Endothelial cell of umbilical vein (primary cell): Measurements from ENCODE around the gene KPNB1. TPM values are rescaled to one million over a fixed set of nuclear protein-coding genes. Genes with fewer than 3 reads are reported as not detected.

Experiments used
- polyA plus RNA-seq, 4 experiments: library from polyadenylated mRNA; depleted of rRNA in 3 of 4; stranded (reverse) in 3 of 4; unstranded in 1 of 4; fragments of >200 nt; gene quantifications; 2 replicates each; pipeline versions ENCODE4 v1.2.1 to v1.2.3, GENCODE V29; 2011 to 2012; ENCODE audit warnings: missing spikeins in 1 of 4
- small RNA-seq: library from RNA; depleted of rRNA; stranded (forward); fragments of <200 nt; gene quantifications from one replicate; pipeline ENCODE3, GENCODE V24; 2012; ENCODE audit warnings: low replicate concordance, low read depth; ENCODE audit not compliant: insufficient read depth, insufficient read length
- total RNA-seq: library from RNA; stranded (reverse); gene quantifications from 2 replicates; pipeline ENCODE4 v1.2.3, GENCODE V29; 2021

Gene KPNB1
- total and polyA plus RNA-seq, 2 donors (not counting 3 experiments of a cell fraction or from before 2014, with no cell fraction given) = 119 to 495 TPM

Small RNA genes within 50 kb of the gene (small RNA-seq; reads per million reads assigned to genes)
- not detected for gene AC015674.1

Other genes with a start within 250 kb of the KPNB1 start
- gene NPEPPS, start 118.8 kb upstream of the KPNB1 start, total RNA-seq = 102 and 110 TPM in 2 replicates
- 52.5 and 69.2 TPM in 2 replicates for gene NPEPPS, start 118.8 kb upstream of the KPNB1 start, polyA plus RNA-seq
- gene TBKBP1, start 44.2 kb downstream of the KPNB1 start, total RNA-seq = 11.7 and 15.3 TPM in 2 replicates
- 7.0 and 7.2 TPM in 2 replicates for gene TBKBP1, start 44.2 kb downstream of the KPNB1 start, polyA plus RNA-seq
- gene TBX21, start 83.3 kb downstream of the KPNB1 start, total RNA-seq = not detected in 2 replicates
- not detected in 2 replicates for gene TBX21, start 83.3 kb downstream of the KPNB1 start, polyA plus RNA-seq
- gene OSBPL7, start 171.9 kb downstream of the KPNB1 start, total RNA-seq = 26.7 and 29.1 TPM in 2 replicates
- gene OSBPL7, start 171.9 kb downstream of the KPNB1 start, polyA plus RNA-seq = 16.2 and 19.2 TPM in 2 replicates
- gene MRPL10, start 181.6 kb downstream of the KPNB1 start, total RNA-seq = 38.5 and 43.4 TPM in 2 replicates
- gene MRPL10, start 181.6 kb downstream of the KPNB1 start, polyA plus RNA-seq = 84.0 and 88.1 TPM in 2 replicates
- gene LRRC46, start 181.8 kb downstream of the KPNB1 start, total RNA-seq = 0.42 TPM in 1 of 2 replicates, not detected in the other
- gene LRRC46, start 181.8 kb downstream of the KPNB1 start, polyA plus RNA-seq = 0.13 and 0.36 TPM in 2 replicates
- 31.1 and 31.7 TPM in 2 replicates for gene SCRN2, start 191.4 kb downstream of the KPNB1 start, total RNA-seq
- 47.6 and 48.9 TPM in 2 replicates for gene SCRN2, start 191.4 kb downstream of the KPNB1 start, polyA plus RNA-seq
- gene SP6, start 201.2 kb downstream of the KPNB1 start, total RNA-seq = 0.90 and 1.3 TPM in 2 replicates
- gene SP6, start 201.2 kb downstream of the KPNB1 start, polyA plus RNA-seq = 0.11 and 0.13 TPM in 2 replicates
- 18.5 and 18.6 TPM in 2 replicates for gene SP2, start 246.3 kb downstream of the KPNB1 start, total RNA-seq
- gene SP2, start 246.3 kb downstream of the KPNB1 start, polyA plus RNA-seq = 10.4 and 11.2 TPM in 2 replicates